ENCODE measurements around the gene S100A7A. TPM values are rescaled to one million over a fixed set of nuclear protein-coding genes. Genes with fewer than 3 reads are reported as not detected.

The S100A7A gene
- polyA plus RNA-seq (2013, experiment 1 of 2; ENCODE audit: insufficient read length): not detected
- polyA plus RNA-seq (2013, experiment 2 of 2; ENCODE audit: insufficient read length): not detected

DNA sequence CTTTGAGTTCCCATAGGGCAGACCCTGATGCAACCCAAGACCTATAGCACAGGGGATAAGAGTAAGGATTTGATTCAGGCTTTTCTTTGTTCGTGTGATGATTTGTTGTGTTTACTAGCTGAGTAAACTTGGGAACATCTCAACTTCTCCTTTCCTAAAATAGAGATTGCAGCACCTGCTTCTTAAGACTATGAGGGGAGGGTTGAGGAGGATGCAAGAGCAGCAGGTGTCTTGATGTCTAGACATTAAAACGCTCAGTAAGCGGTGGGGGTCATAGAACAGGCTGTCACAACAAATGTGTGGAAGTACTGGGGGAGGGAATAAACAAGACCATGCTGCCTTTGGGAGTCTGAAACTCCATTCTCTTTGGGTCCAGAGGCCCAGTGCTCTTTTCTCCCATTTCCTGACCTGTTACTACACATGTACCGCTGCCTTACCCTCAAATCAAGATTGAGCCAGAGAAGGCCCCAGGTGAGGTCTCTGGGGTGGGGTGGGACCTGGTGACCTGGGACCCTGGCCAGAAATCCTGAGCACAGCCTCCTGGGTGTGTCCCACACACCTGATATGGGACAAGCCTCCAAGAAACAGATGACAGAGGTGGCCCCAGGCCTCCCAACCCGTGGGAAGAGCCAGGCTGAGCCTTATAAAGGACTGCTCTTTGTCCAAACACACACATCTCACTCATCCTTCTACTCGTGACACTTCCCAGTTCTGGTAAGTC, at the start of gene S100A7A:
S100A7A (plus strand) TSS at position 671 of the 721 bp plus-strand sequence. CDS start 1,563 bp downstream, outside the sequence.
- no peak for DNase-seq

DNA sequence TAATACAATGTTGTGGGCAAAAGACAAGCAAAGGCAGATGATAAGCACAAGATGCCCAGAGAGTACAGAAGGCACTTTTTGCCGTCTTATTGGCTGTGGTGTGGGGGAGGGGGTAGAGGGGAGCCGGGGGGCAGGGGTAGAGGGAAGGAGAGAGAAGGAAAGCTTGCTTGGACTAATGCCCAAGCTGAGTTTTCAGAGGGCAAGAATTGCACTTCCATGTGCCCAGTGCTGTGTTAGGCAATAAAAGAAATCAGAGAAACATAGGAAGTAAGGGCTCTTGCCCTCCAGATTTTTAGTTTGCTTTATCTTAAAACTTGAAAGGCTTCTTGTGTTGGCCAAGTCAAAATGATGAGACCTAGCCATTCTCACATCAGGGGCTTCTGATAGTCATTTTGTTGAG, 49.2 kb upstream of the S100A7A start:
- DNase-seq: no peak

DNA sequence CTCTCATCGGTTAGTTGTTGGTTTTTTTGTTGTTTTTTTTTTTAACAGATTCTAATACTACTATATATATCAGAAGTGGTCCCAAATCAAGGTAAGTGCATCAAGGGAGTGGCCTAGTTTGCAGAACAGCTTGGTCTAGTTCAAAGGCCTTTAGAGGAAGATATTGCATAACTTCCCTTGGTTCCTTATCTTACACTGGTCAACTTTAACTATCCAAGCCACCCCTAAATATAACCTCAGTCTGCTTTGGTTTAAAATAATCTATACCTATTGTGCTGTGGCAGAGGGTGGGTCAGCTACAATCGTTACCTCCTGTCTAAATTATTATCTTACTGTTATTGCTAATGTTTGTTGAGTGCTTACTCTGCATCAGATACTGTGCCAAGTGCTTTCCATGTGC, 47.8 kb upstream of the S100A7A start:
- DNase-seq: no peak

DNA sequence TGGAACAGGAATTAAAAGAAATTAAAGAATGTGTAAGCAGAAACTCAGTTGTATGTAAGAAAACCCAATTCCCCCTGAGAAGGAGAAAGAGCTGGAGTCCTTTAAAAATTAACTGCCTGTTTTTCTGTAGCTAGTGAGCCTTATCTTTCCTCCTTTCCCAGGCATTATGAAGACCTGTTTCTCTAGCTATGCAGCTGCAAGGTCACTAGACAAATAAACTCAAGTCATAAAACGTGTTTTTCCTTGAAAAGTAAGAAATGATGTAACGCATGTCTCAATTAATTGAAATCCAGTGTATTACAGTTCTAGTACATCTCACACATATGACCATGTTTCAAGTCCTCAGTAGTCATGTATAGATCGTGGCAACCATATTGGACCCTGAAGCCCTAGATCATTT, 46.2 kb upstream of the S100A7A start:
- DNase-seq: no peak

DNA sequence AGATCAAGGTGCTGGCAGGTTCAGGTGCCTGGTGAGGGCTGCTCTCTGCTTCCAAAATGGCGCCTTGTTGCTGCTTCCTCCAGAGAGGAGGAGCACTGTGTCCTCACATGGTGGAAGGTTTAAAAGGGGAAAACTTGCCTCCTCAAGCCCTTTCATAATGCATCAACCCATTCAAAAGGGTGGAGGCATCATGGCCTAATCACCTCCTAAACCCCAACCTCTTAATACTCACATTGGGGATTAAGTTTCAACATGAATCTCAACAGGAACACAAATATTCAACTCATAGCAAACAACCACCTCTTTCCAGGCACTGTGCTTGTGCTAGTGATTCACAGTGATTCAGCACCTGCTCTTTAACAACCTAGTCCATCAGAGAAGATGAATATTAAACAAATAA, 45.1 kb upstream of the S100A7A start:
- no peak for DNase-seq

DNA sequence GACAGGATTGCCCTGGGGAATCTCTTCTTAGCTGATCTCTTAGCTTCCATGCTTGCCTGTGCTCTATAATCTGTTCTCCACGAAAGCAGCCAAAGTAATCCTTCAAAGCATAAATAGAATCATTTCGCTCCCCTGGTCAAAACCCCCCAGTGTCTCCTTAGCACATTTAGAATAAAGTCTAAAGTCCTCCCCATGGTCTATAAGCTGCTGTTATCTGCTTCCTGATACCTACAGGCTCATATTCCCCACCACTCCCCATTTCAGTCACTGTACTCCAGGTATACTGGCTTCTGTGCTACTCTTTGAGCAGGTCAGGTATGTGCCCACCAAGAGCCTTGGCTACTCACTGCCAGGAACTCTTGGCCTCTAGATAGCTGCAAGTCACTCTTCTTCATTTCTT, 43.7 kb upstream of the S100A7A start:
- no peak for DNase-seq

DNA sequence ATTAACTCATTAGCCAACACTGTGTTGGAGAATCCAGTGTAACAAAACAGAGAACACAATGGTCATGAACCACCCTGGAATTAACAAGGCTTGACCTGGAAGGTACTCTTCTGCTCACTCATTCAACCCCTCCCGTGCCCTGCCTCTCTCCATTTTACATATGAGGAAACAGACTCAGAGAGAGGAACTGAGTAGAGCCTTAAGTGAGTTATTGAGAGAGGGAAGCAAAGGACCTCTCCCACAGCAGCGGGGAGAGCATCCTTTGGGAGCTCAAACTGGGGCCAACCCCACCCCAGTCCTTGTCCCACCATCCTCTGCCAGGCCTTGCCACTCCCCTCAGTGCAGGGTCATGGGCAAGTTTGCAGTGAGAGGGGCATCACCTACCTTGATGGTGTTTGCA, 42.2 kb upstream of the S100A7A start:
- no peak for DNase-seq

DNA sequence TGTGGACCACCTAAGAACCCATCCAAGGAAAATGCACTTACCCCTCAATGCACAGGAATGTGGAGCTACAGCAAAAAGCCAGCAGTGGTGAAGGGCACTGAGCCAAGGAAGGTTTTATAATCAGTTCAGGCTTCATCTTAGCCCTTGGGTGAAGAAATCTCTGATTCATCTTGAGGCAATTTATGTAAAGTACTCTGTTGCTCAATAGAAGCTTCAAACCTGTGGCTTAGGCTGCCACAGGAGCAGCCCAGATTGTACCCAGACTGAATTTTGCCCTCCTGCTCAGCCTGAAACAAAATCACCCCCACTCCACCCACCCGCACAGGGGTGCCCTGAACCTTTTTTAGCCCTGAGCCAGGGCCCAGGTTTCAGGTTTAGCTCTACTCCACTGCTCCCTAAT, 40.8 kb upstream of the S100A7A start, which contains the start of gene S100A12:
S100A12 (minus strand) TSS at position 111 of the 400 bp plus-strand sequence. CDS start 1,029 bp downstream, outside the sequence.
- DNase-seq: peak; percentile 78

DNA sequence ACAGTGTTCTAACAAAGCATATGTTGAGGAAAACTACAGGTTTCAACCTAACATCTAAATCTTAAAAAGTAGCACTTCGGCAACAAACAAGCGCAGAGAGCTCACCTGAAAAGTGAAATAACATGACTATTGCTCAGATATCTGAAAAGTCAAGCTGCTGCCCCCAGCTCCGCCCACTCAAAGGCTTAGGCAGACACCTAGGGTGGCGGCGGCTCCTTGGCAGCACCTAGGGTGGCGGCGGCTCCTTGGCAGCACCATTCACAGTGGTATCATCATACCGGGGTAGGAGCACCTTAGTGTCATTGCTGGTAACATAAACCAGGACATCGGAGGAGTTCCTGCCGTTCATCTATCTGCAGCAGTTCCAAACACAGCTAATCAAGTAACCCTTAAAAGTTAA, 36.7 kb upstream of the S100A7A start:
- no peak for DNase-seq

DNA sequence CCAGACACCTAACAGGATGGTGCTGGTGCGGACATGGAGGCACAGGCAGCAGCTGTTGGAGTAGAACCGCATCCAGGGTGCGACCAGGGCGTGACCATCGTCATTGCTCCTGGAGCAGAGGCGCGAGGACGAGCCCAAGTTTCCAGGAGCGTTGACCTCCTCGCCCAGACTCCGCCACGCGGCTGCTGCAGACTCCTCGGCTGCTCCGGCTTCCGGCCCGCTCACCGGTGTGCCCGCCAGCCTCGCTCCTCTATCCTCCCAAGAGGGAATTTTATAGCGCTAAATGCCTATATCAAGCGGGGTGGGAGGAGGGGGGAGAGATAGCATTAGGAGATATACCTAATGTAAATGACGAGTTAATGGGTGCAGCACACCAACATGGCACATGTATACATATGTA, 35.6 kb upstream of the S100A7A start:
- no peak for DNase-seq

DNA sequence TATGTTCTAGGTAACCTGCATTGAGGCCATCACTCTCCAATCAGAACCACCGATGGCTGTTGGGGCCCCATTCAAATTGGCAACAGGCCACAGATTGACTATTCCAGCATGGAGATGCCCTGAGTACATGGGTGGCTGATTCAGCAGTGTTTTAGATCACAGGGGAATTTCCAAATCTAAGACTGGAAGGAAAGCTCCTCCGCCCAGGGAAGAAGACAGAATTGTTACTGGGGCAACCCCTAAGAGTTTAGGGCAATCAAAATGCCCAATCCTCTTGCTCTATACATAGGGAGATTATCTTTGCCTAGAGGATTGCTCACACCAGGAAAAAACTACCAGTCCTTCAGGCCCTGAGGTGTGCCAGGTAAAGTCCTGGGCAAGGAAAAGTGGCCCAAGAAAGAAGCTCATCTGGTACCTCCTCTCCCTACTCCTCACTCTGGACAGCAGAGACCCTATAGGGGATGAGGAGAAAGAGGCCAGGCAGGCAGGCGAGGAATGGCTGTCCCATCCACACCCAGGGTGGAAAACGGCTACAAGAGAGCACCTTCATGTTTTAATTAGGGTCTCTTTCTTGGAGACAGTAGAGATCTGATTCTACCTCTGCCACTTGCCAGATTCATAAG, 31.3 kb upstream of the S100A7A start:
- no peak for DNase-seq

DNA sequence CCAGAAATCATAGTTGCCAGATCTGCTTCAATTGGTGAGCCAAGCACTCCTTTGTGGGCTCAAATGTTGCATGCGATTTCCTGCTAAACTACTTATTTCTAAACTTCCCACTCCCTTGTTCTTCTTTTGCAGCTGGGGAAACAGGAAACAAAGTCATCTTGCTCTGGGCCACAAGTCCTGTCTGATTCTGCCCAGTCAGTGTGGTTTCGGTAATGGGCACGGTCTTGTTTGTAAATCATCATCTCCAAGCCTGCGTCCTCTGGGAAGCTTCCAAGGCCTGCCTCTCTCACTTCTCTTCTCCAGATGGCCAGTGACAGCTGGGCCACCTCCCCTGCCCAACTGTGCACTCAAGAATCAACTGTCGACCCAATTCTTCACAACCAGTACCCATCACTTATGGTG, 29.8 kb upstream of the S100A7A start:
- DNase-seq: no peak

DNA sequence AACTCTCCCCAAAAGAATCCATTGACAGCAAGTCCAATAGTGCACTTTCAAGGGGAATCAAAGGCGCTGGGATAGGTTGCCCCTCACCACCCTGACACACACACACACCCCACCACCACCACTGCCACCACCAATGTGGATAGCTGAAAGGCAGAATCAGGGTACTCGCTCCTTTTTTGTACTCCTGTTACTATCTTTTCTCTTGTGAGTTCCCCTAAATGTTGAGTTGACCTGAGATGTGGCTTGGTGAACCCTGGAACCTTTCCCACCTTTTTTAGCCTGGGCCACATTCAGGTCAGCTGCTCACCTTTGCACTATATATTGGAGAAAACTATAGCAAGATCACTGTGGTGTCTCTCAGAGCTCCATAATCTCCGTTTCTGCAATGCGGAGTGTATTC, 29.3 kb upstream of the S100A7A start:
- no peak for DNase-seq

DNA sequence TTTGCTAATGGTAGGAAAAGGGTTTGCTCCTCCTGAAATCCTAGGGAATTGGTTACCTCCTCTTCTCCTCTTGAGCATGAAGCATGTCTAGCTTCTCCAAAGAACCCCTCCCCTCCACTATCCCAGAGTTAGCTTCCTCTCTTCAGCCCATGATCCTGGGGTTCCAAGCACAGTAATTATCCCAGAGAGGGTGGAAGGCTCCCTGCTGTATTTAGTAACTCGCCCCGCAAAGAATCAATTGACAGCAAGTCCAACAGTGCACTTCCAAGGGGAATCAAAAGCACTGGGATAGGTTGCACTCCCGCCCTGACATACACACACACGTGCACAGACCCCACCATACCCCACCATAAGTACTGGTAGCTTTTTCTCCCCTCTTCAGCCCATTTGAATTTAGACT, 28.5 kb upstream of the S100A7A start:
- no peak for DNase-seq

DNA sequence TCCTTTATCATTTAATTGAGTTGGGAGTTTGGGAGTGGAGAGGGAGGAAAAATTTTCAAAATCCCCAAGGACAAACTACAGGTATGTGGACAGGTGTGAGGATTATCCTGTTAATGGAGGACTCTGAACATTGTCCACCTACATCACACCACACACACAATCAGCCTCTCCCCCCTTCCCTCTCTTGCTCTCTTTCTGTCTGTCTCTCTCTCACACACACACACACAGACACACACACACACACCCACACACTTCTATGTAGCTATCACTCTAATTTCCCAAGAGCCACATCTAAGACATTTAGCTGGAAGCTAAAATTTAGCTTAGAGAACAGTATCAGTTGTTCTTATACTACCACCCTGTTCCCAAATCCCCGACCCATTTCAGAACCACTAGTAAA, 26.9 kb upstream of the S100A7A start:
- no peak for DNase-seq

DNA sequence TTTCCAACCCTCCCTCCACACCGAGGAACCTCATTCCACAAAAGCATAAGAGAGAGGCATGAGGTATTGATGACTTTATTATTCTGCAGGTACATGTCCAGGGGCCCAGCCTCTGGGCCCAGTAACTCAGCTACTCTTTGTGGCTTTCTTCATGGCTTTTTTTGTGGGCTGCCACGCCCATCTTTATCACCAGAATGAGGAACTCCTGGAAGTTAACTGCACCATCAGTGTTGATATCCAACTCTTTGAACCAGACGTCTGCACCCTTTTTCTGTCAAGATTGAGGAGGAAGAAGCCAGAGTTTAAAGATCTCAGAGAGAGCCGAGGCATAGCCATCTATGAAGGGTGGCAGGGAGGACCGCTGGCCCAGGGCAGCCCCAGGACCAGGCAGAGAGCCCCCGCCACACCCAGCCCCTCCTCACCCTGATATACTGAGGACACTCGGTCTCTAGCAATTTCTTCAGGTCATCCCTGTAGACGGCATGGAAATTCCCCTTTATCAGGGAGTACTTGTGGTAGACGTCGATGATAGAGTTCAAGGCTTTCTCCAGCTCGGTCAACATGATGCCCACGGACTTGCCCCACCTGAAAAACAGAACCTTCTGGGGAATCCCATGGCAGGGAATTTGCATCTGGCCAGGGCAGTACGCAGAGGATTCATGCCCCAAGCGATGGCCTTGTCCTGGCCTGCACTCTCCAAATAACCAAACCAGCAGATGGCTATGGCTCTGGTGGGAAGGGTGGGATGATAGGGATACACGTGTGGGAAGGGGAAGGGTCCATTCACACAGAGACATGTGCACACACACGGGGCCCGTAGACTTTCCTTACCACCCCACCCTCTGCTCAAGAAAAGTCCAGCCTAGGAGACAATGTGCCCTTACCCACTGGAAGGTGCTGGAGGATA, 26.1 kb upstream of the S100A7A start:
- DNase-seq: no peak

DNA sequence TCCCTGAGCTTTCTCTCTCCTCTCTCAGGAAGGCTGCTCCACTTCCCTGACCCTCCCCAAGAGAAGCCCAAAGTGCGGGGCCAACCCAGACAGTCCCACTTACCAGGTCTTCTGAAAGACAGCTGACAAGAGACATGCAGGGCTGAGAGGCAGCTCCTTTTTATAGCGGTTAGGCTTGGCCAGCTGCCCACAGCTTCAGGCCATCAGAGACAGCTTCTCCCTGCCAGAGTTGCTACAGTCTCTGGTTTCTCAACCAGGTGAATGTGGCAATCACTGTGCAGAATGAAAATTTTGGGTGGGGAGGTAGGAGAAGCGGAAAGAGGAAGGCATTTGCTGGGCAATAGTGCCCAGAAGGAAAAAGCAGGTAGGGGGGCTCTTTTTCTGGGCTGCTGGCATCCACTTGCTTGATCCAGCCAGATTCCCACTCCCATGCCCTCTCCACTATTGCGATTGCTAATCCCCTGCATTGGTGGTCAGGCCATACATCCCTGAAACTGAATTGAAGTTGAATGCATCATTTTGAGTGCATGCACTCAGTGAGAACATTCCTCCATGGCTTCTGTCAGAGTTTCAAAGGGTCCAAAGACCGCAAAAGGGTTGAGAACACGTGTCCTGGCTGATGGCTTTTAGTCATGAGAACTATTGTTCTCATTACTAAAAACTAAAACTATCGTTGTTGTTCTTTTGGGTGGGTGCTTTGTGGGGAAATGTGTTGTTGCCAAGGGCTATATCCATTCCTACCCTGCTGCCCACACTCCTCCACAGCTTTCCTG, 25.2 kb upstream of the S100A7A start, which contains the start of gene S100A8:
S100A8 (minus strand) TSS at position 136 of the 773 bp plus-strand sequence. CDS start 538 bp downstream, outside the sequence.
- DNase-seq: no peak

DNA sequence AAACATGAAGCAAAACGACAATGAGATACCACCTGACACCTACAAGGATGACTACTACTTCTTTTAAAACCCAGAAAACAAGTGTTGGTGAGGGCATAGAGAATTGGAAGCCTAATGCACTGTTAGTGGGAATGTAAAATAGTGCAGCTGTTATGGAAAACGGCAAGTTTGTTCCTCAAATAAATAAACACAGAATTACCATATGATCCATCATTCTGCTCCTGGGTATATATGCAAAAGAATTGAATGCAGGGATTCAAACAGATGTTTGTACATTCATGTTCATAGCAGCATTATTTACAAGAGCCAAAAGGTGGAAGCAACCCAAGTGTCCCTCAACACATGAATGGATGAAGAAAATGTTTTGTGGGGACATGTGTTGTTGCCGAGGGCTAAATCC, 24.1 kb upstream of the S100A7A start:
- DNase-seq: no peak

DNA sequence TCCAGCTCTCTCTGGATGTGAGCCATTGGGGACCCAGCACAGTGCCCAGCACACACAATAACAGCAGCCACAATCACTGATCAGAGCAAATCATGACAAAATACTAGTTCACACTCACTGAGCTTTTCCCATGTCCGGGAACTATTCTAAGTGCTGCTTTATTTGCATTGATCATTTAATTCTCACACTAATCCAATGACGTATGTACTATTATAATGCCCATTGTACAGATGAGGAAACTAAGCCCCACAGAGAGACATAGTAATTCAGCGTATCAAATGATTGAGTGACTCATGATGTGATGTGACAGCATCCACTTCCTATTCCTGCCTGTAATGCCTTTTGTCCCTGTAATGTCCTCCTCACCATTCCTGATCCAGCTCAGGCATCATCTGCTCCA, 23.5 kb upstream of the S100A7A start:
- DNase-seq: no peak

DNA sequence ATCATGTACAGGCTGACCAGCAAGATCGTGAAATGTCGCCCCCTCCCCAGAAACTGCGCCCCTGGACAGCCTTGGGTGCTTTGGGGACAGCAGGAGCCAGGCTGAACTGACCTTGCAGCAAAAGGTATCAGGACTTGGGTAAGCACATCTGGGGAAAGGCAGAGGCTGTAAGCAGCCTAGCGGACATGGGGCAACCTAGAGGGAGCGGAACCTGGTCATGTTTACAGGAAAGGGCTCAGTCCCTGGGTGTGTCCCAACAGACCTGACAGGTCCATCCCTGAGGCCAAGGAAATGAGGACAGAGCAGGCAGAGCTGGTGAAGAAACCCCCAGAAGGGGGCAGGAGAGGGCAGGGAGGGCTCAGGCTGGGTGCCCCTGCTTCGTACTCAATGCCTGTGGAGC, 22.4 kb upstream of the S100A7A start:
- DNase-seq: no peak

DNA sequence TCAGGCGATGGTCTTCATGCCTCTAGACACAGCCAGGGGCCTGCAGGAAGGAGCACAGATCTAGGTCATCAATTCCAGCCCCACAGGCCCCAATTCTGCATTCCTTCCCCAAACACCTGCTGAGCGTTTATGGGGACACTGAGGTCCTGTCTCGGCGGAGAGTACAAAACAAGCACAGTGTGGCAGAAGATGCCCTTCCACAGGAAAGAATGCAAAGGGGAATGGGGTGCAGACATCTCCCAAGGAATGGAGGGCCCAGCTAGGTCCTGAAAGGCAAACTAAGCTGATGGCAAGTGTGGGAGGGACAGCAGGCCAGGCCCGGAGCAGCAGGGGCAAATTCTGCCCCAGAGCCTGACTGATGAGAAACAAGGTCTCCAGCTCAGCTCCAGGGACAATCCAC, 21.9 kb upstream of the S100A7A start:
- no peak for DNase-seq

DNA sequence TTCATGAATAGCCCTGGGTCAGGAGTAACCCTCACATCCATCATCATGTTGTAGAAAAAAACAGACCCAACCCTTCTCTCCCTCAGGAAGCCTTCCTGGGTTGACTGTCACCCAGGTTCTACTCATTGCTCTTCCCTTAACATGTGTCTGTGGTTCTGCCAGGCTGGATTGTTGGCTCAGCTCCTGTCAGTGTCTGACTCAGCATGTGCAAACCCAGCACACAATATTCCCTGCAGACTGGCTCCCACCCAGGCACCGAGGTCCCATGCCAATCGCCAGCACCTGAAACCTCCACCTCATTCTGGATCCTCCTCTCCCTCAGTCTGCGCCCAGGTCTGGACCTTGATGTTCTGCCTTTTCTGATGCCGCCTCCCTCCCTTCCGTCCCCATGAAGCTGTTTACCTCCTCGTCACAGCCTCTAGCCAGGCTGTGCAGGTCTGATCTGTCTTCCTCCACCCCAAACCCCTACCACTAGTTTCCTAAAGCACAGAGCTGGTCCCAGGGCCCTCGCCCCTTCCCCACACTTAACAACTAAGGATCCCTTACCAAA, 21.1 kb upstream of the S100A7A start:
- no peak for DNase-seq

Data from fibroblast of skin of abdomen (primary cell).